ENCODE results near the gene ADGRL2.

ADGRL2 gene

DNA sequence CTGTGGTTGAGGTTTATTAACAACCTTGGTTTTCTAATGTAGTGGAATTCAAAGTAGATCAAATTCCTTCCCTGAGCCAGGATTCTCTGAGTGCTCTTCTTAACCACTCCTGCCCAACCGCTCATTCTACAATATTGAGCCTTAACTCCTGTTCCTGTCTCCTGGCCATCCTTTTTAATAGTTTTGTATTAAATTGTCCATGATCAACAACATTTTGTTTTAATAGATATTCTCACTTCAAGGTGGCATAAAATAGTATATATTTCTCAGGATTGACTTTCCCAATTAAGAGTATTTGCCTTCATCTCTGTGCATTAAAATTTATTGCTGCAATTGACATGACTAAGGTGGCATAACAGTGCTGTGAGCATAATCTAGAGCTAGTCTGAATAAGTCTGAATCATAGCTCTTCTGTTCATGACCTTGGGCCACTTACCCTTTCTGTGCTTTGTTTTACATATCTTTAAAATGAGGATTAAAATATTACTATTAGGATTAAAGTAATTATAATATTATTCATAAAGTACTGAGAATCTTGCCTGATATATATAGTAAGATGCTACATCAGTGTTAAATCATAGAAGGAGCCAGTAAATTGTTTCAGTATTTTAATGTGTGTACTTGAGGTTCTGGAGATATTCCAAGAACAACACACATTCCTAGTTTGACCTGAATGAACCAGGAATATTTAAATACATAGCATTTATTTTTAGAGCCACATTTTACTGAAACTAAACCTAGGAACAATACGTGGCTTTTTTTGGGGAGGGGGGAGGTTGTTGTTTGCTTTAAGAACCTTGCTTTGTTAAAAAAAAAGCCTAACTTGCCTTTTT lies 76.4 kb downstream of the ADGRL2 start (continued):
- TF ChIP-seq ZNF24 (tag by site-specific recombination; IDR thresholded peaks at IDR 0.05) (no peak), BCL11B (tag by site-specific recombination; IDR thresholded peaks at IDR 0.05; ENCODE audit: low read depth) (no peak), ZNF473 (tag by site-specific recombination; IDR thresholded peaks at IDR 0.05) (no peak), ZNF514 (tag by site-specific recombination; IDR thresholded peaks at IDR 0.05) (no peak), ZNF157 (tag by site-specific recombination; IDR thresholded peaks at IDR 0.05) (no peak), ZNF335 (tag by site-specific recombination; conservative IDR thresholded peaks at IDR 0.05) (peak; percentile 19; the same call in 1 of the 2 replicates), ZEB2 (tag by site-specific recombination; IDR thresholded peaks at IDR 0.05) (0 out of 2 replicates have a peak, but pooled peaks have one; percentile 32), ZBTB48 (tag by site-specific recombination; IDR thresholded peaks at IDR 0.05) (no peak), ZNF132 (tag by site-specific recombination; IDR thresholded peaks at IDR 0.05; ENCODE audit: borderline replicate concordance) (no peak), ZXDB (tag by site-specific recombination; IDR thresholded peaks at IDR 0.05) (0 out of 2 replicates have a peak, but pooled peaks have one; percentile 15), ZNF571 (tag by site-specific recombination; IDR thresholded peaks at IDR 0.05) (no peak), SP3 (tag by site-specific recombination; IDR thresholded peaks at IDR 0.05) (no peak), ZSCAN30 (tag by site-specific recombination; IDR thresholded peaks at IDR 0.05) (no peak), ZBTB8A (tag by site-specific recombination; IDR thresholded peaks at IDR 0.05) (no peak), ZNF48 (tag by site-specific recombination; IDR thresholded peaks at IDR 0.05) (no peak), ZNF792 (tag by site-specific recombination; IDR thresholded peaks at IDR 0.05) (no peak), KLF10 (tag by site-specific recombination; IDR thresholded peaks at IDR 0.05) (no peak), SETDB1 (IDR thresholded peaks at IDR 0.05; ENCODE audit: insufficient read length, low read length) (no peak), ZNF112 (tag by site-specific recombination; IDR thresholded peaks at IDR 0.05) (no peak), BCL11A (tag by site-specific recombination; IDR thresholded peaks at IDR 0.05; ENCODE audit: low read depth) (no peak), ZNF366 (tag by site-specific recombination; conservative IDR thresholded peaks at IDR 0.05) (peak; percentile 41), IKZF3 (tag by site-specific recombination; IDR thresholded peaks at IDR 0.05) (0 out of 2 replicates have a peak, but pooled peaks have one; percentile 37), ZNF548 (tag by site-specific recombination; IDR thresholded peaks at IDR 0.05) (no peak)
- TF ChIP-seq, protein P1, sequence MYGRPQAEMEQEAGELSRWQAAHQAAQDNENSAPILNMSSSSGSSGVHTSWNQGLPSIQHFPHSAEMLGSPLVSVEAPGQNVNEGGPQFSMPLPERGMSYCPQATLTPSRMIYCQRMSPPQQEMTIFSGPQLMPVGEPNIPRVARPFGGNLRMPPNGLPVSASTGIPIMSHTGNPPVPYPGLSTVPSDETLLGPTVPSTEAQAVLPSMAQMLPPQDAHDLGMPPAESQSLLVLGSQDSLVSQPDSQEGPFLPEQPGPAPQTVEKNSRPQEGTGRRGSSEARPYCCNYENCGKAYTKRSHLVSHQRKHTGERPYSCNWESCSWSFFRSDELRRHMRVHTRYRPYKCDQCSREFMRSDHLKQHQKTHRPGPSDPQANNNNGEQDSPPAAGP (tag by site-specific recombination; IDR thresholded peaks at IDR 0.05): no peak
- TF ChIP-seq, protein P2, sequence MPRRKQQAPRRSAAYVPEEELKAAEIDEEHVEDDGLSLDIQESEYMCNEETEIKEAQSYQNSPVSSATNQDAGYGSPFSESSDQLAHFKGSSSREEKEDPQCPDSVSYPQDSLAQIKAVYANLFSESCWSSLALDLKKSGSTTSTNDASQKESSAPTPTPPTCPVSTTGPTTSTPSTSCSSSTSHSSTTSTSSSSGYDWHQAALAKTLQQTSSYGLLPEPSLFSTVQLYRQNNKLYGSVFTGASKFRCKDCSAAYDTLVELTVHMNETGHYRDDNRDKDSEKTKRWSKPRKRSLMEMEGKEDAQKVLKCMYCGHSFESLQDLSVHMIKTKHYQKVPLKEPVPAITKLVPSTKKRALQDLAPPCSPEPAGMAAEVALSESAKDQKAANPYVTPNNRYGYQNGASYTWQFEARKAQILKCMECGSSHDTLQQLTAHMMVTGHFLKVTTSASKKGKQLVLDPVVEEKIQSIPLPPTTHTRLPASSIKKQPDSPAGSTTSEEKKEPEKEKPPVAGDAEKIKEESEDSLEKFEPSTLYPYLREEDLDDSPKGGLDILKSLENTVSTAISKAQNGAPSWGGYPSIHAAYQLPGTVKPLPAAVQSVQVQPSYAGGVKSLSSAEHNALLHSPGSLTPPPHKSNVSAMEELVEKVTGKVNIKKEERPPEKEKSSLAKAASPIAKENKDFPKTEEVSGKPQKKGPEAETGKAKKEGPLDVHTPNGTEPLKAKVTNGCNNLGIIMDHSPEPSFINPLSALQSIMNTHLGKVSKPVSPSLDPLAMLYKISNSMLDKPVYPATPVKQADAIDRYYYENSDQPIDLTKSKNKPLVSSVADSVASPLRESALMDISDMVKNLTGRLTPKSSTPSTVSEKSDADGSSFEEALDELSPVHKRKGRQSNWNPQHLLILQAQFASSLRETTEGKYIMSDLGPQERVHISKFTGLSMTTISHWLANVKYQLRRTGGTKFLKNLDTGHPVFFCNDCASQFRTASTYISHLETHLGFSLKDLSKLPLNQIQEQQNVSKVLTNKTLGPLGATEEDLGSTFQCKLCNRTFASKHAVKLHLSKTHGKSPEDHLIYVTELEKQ (tag by site-specific recombination; IDR thresholded peaks at IDR 0.05; ENCODE audit: borderline replicate concordance): no peak
- TF ChIP-seq, protein P3, sequence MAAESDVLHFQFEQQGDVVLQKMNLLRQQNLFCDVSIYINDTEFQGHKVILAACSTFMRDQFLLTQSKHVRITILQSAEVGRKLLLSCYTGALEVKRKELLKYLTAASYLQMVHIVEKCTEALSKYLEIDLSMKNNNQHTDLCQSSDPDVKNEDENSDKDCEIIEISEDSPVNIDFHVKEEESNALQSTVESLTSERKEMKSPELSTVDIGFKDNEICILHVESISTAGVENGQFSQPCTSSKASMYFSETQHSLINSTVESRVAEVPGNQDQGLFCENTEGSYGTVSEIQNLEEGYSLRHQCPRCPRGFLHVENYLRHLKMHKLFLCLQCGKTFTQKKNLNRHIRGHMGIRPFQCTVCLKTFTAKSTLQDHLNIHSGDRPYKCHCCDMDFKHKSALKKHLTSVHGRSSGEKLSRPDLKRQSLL (tag by site-specific recombination; IDR thresholded peaks at IDR 0.05): peak; percentile 39; the same call in 1 of the 2 replicates
- TF ChIP-seq, protein P4, sequence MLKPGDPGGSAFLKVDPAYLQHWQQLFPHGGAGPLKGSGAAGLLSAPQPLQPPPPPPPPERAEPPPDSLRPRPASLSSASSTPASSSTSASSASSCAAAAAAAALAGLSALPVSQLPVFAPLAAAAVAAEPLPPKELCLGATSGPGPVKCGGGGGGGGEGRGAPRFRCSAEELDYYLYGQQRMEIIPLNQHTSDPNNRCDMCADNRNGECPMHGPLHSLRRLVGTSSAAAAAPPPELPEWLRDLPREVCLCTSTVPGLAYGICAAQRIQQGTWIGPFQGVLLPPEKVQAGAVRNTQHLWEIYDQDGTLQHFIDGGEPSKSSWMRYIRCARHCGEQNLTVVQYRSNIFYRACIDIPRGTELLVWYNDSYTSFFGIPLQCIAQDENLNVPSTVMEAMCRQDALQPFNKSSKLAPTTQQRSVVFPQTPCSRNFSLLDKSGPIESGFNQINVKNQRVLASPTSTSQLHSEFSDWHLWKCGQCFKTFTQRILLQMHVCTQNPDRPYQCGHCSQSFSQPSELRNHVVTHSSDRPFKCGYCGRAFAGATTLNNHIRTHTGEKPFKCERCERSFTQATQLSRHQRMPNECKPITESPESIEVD (tag by site-specific recombination; IDR thresholded peaks at IDR 0.05): peak; percentile 96
- TF ChIP-seq, protein P5, sequence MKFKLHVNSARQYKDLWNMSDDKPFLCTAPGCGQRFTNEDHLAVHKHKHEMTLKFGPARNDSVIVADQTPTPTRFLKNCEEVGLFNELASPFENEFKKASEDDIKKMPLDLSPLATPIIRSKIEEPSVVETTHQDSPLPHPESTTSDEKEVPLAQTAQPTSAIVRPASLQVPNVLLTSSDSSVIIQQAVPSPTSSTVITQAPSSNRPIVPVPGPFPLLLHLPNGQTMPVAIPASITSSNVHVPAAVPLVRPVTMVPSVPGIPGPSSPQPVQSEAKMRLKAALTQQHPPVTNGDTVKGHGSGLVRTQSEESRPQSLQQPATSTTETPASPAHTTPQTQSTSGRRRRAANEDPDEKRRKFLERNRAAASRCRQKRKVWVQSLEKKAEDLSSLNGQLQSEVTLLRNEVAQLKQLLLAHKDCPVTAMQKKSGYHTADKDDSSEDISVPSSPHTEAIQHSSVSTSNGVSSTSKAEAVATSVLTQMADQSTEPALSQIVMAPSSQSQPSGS (tag by site-specific recombination; IDR thresholded peaks at IDR 0.05; ENCODE audit: low read depth): no peak
- TF ChIP-seq, protein P6, sequence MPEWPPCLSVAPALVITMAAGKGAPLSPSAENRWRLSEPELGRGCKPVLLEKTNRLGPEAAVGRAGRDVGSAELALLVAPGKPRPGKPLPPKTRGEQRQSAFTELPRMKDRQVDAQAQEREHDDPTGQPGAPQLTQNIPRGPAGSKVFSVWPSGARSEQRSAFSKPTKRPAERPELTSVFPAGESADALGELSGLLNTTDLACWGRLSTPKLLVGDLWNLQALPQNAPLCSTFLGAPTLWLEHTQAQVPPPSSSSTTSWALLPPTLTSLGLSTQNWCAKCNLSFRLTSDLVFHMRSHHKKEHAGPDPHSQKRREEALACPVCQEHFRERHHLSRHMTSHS (tag by site-specific recombination; IDR thresholded peaks at IDR 0.05): no peak
